Measurements from ENCODE around the gene CPNE2. TPM values are rescaled to one million over a fixed set of nuclear protein-coding genes. Genes with fewer than 3 reads are reported as not detected.

CPNE2 gene
- total RNA-seq, 1 experiment from 2014 or later: 14.5 TPM

- peaks cover 8% of the 10 kb centered on the region; the same call in 1 of the 2 replicates for H3K36me3 ChIP-seq (ENCODE audit: low read depth, low read length)
- no TSS peak for BruUV-seq (replicated peaks)
- CTCF ChIA-PET: no interaction called here
Measured at GRCh38 chr16:57155702-57156350, 63.4 kb downstream of the CPNE2 start.

GRCh38 chr16:57156351-57156703 is 63.9 kb downstream of the CPNE2 start:
- Histone ChIP-seq H3K79me2 (ENCODE audit: low read length) (no peaks in the 10 kb centered on the region), H3K4me2 (ENCODE audit: low read length) (no peak overlapping the region), H3K27ac (ENCODE audit: low read length) (no peak overlapping the region), H4K20me1 (ENCODE audit: low read length) (no peaks in the 10 kb centered on the region), H2AFZ (ENCODE audit: low read length) (no peak overlapping the region), H3F3A (ENCODE audit: low read length, unreplicated experiment) (no peaks in the 10 kb centered on the region), H3K4me3 (ENCODE audit: low read length) (no peak overlapping the region), H3K27me3 (ENCODE audit: low read length) (no peaks in the 10 kb centered on the region), H3K36me3 (ENCODE audit: low read depth, low read length) (peaks cover 8% of the 10 kb centered on the region; the same call in 1 of the 2 replicates), H3K9me3 (ENCODE audit: low read length) (no peaks in the 10 kb centered on the region), H3K4me1 (ENCODE audit: insufficient read depth, low read length) (no peaks in the 10 kb centered on the region), H3K9ac (ENCODE audit: low read length) (no peak overlapping the region), H3K9me2 (replicated peaks; ENCODE audit: low read length) (no peaks in the 10 kb centered on the region)
- ATAC-seq (no peak), DNase-seq (no peak)
- intact Hi-C loops (cut with micrococcal nuclease): no loop called here
- CTCF ChIA-PET: no interaction called here
- no TSS peak for BruUV-seq (replicated peaks)
- TF ChIP-seq EZH2 (IDR thresholded peaks at IDR 0.05; ENCODE audit: low read length, unreplicated experiment) (no peak), EZH2phosphoT487 (IDR thresholded peaks at IDR 0.05; ENCODE audit: borderline replicate concordance, low read length) (no peak), CTCF (conservative IDR thresholded peaks at IDR 0.05; ENCODE audit: low read depth, low read length) (no peak)
- POLR2A ChIA-PET (ENCODE audit: unreplicated experiment): no interaction called here

More at GRCh38 chr16:57155702-57156350, 63.4 kb downstream of the CPNE2 start:
- Histone ChIP-seq H3K4me1 (ENCODE audit: insufficient read depth, low read length) (no peaks in the 10 kb centered on the region), H3F3A (ENCODE audit: low read length, unreplicated experiment) (no peaks in the 10 kb centered on the region), H3K9ac (ENCODE audit: low read length) (no peak overlapping the region), H3K27ac (ENCODE audit: low read length) (no peak overlapping the region), H3K79me2 (ENCODE audit: low read length) (no peaks in the 10 kb centered on the region), H4K20me1 (ENCODE audit: low read length) (no peaks in the 10 kb centered on the region), H3K27me3 (ENCODE audit: low read length) (no peaks in the 10 kb centered on the region), H3K4me2 (ENCODE audit: low read length) (no peak overlapping the region), H2AFZ (ENCODE audit: low read length) (no peak overlapping the region), H3K9me3 (ENCODE audit: low read length) (no peaks in the 10 kb centered on the region), H3K4me3 (ENCODE audit: low read length) (no peak overlapping the region), H3K9me2 (replicated peaks; ENCODE audit: low read length) (no peaks in the 10 kb centered on the region)
- intact Hi-C loops (cut with micrococcal nuclease): no loop called here
- no peak for DNase-seq
- ATAC-seq: no peak
- POLR2A ChIA-PET (ENCODE audit: unreplicated experiment): no interaction called here
- TF ChIP-seq EZH2 (IDR thresholded peaks at IDR 0.05; ENCODE audit: low read length, unreplicated experiment) (no peak), EZH2phosphoT487 (IDR thresholded peaks at IDR 0.05; ENCODE audit: borderline replicate concordance, low read length) (no peak), CTCF (conservative IDR thresholded peaks at IDR 0.05; ENCODE audit: low read depth, low read length) (no peak)

GRCh38 chr16:57157533-57157932 is 65.2 kb downstream of the CPNE2 start:
- Histone ChIP-seq H3K79me2 (ENCODE audit: low read length) (no peaks in the 10 kb centered on the region), H2AFZ (ENCODE audit: low read length) (no peak overlapping the region), H3K4me3 (ENCODE audit: low read length) (no peak overlapping the region), H3K9ac (ENCODE audit: low read length) (no peak overlapping the region), H3K9me3 (ENCODE audit: low read length) (no peaks in the 10 kb centered on the region), H3F3A (ENCODE audit: low read length, unreplicated experiment) (no peaks in the 10 kb centered on the region), H3K9me2 (replicated peaks; ENCODE audit: low read length) (no peaks in the 10 kb centered on the region), H3K4me2 (ENCODE audit: low read length) (no peak overlapping the region), H3K27ac (ENCODE audit: low read length) (no peak overlapping the region), H4K20me1 (ENCODE audit: low read length) (no peaks in the 10 kb centered on the region), H3K36me3 (ENCODE audit: low read depth, low read length) (peaks cover 8% of the 10 kb centered on the region; the same call in 1 of the 2 replicates), H3K27me3 (ENCODE audit: low read length) (no peaks in the 10 kb centered on the region), H3K4me1 (ENCODE audit: insufficient read depth, low read length) (no peaks in the 10 kb centered on the region)
- intact Hi-C loops (cut with micrococcal nuclease): no loop called here
- TF ChIP-seq CTCF (conservative IDR thresholded peaks at IDR 0.05; ENCODE audit: low read depth, low read length) (no peak), EZH2phosphoT487 (IDR thresholded peaks at IDR 0.05; ENCODE audit: borderline replicate concordance, low read length) (no peak), EZH2 (IDR thresholded peaks at IDR 0.05; ENCODE audit: low read length, unreplicated experiment) (no peak)
- ChIA-PET POLR2A (ENCODE audit: unreplicated experiment) (no interaction called here), CTCF (no interaction called here)
- BruUV-seq (replicated peaks): no TSS peak
- DNase-seq: no peak
- ATAC-seq: no peak
